Ishikawa (cell line): ENCODE data around the gene SGSM1.
A peak's percentile ranks its signal among the peaks of the same experiment; 100 is the strongest.

Experiments
- CEBPB ChIP-seq: IDR thresholded peaks from 2 replicates; pipeline ENCODE4 v1.6.1; 2012
- CREB1 ChIP-seq: IDR thresholded peaks from 2 replicates; pipeline ENCODE4 v1.6.1; 2012; ENCODE audit warnings: low read depth
- EGR1 ChIP-seq: IDR thresholded peaks from 2 replicates; pipeline ENCODE4 v1.6.1; 2012
- EP300 ChIP-seq: IDR thresholded peaks from 2 replicates; pipeline ENCODE4 v1.6.1; 2012; ENCODE audit warnings: borderline replicate concordance
- FOXM1 ChIP-seq: IDR thresholded peaks from 2 replicates; pipeline ENCODE4 v1.6.1; 2012; ENCODE audit warnings: low read depth, borderline replicate concordance
- NFIC ChIP-seq: IDR thresholded peaks from 2 replicates; pipeline ENCODE4 v1.6.1; 2012
- RAD21 ChIP-seq: IDR thresholded peaks from 2 replicates; pipeline ENCODE4 v1.6.1; 2012; ENCODE audit warnings: low read depth
- REST ChIP-seq: IDR thresholded peaks from 2 replicates; pipeline ENCODE4 v1.6.1; 2012; ENCODE audit warnings: low read depth, mild to moderate bottlenecking
- TAF1 ChIP-seq: IDR thresholded peaks from 2 replicates; pipeline ENCODE4 v1.6.1; 2012; ENCODE audit warnings: low read depth, mild to moderate bottlenecking
- TCF12 ChIP-seq: IDR thresholded peaks from 2 replicates; pipeline ENCODE4 v1.6.1; 2012; ENCODE audit warnings: low read depth
- TEAD4 ChIP-seq: IDR thresholded peaks from 2 replicates; pipeline ENCODE4 v1.6.1; 2012
- YY1 ChIP-seq: IDR thresholded peaks from 2 replicates; pipeline ENCODE4 v1.6.1; 2012; ENCODE audit warnings: low read depth
- ZBTB7A ChIP-seq: IDR thresholded peaks from 2 replicates; pipeline ENCODE4 v1.6.1; 2012; ENCODE audit warnings: low read depth
- TF ChIP-seq, protein P1 (sequence below): IDR thresholded peaks from 2 replicates; pipeline ENCODE4 v1.6.1; 2012
- TF ChIP-seq, protein P2 (sequence below): IDR thresholded peaks from 2 replicates; pipeline ENCODE4 v1.6.1; 2012

The SGSM1 gene

GRCh38 chr22:24948356-24949202 is 142.6 kb downstream of the SGSM1 start:
- TF ChIP-seq TAF1 = no peak
- TF ChIP-seq TEAD4 = no peak
- TF ChIP-seq EP300 = no peak
- TF ChIP-seq FOXM1 = no peak
- TF ChIP-seq EGR1 = no peak
- TF ChIP-seq NFIC = no peak
- no peak for TF ChIP-seq TCF12

- peak; percentile 62; the same call in 1 of the 2 replicates for TF ChIP-seq TEAD4
- no peak for TF ChIP-seq NFIC
- TF ChIP-seq EGR1 = no peak
- no peak for TF ChIP-seq CEBPB
- peak; percentile 54; the same call in 1 of the 2 replicates for TF ChIP-seq ZBTB7A
- TF ChIP-seq, protein P1, sequence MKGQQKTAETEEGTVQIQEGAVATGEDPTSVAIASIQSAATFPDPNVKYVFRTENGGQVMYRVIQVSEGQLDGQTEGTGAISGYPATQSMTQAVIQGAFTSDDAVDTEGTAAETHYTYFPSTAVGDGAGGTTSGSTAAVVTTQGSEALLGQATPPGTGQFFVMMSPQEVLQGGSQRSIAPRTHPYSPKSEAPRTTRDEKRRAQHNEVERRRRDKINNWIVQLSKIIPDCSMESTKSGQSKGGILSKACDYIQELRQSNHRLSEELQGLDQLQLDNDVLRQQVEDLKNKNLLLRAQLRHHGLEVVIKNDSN = no peak
- TF ChIP-seq FOXM1 = no peak
Measured at GRCh38 chr22:24950272-24950902, 144.4 kb downstream of the SGSM1 start.

- TF ChIP-seq EGR1 = 0 out of 2 replicates have a peak, but pooled peaks have one; percentile 58
- TF ChIP-seq, protein P1 = no peak
- no peak; the same call in 1 of the 2 replicates for TF ChIP-seq TCF12
- TF ChIP-seq TEAD4 = no peak
- TF ChIP-seq RAD21 = peak; percentile 93
- TF ChIP-seq EP300 = no peak
- peak; percentile 76 for TF ChIP-seq ZBTB7A
- TF ChIP-seq YY1 = 0 out of 2 replicates have a peak, but pooled peaks have one; percentile 22
- peak; percentile 48; the same call in 1 of the 2 replicates for TF ChIP-seq TAF1
- TF ChIP-seq CREB1 = no peak
Measured at GRCh38 chr22:24951942-24952836, 146.2 kb downstream of the SGSM1 start, which contains the start of gene KIAA1671. Gene KIAA1671 (plus strand): TSS chr22:24952716. CDS start chr22:25028000, 75,284 bp downstream.

GRCh38 chr22:24952837-24953383 is 146.9 kb downstream of the SGSM1 start:
- TF ChIP-seq CEBPB = no peak
- no peak for TF ChIP-seq EP300
- no peak for TF ChIP-seq RAD21
- TF ChIP-seq TCF12 = no peak
- TF ChIP-seq YY1 = 0 out of 2 replicates have a peak, but pooled peaks have one; percentile 4
- no peak for TF ChIP-seq FOXM1
- 0 out of 2 replicates have a peak, but pooled peaks have one; percentile 12 for TF ChIP-seq ZBTB7A
- TF ChIP-seq, protein P2, sequence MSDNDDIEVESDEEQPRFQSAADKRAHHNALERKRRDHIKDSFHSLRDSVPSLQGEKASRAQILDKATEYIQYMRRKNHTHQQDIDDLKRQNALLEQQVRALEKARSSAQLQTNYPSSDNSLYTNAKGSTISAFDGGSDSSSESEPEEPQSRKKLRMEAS = peak; percentile 16; the same call in 1 of the 2 replicates
- no peak; the same call in 1 of the 2 replicates for TF ChIP-seq TAF1
- TF ChIP-seq, protein P1 = peak; percentile 81
- TF ChIP-seq REST = no peak

DNA sequence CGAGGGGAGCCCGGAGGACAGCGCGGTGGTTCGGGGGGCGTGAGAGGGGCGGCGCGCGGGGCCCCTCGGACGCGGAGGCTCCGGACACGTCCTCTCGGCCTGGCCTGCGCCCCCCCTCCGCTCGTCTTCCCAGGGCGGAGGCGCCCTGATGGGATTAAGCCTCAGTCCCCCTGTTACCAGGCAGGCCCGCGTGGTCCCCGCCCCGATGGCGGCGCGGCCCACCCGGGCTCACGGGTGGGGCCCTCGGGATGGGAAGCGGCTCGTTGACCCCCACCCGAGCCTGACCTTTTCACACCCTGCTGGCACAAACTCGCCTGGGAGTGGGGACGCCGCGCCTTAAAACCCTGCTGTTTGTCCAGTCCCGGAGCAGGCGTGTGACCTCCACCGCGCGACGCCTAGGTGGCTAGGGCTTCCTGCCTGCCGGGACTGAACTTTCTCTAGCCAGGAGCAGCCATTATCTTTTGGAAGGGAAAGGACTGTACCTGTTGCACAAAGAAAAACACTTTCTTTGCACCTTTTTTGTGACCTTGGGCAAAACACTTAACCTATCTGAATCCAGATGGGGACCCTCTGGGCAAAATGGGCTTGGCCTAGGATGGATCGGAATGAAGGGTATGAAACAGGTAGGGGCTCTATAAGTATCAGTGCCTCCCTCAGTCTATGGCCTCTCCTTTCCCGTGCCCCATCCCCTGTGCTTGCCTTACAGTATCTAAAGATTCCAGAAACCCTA is 147.5 kb downstream of the SGSM1 start:
- no peak for TF ChIP-seq CEBPB
- TF ChIP-seq, protein P2 = peak; percentile 84; the same call in 1 of the 2 replicates
